IPS-18c (cell line): Measurements from ENCODE around the gene SH3BGRL.
"Not testable (repeated sequence)": the region's sequence is repeated elsewhere in the genome, so short reads cannot be mapped to it uniquely, and the experiment has no call there.

Experiments used
- H3K4me3 ChIP-seq: 2 replicates; pipeline ENCODE4 v1.7.0; 2013; ENCODE audit warnings: low read depth, mild to moderate bottlenecking, low read length, moderate library complexity; ENCODE audit not compliant: insufficient read depth
- H3K9me3 ChIP-seq: one replicate; pipeline ENCODE4 v1.6.1; 2013; ENCODE audit warnings: mild to moderate bottlenecking, low read length, moderate library complexity; ENCODE audit not compliant: control insufficient read depth, insufficient read depth

The SH3BGRL gene

DNA sequence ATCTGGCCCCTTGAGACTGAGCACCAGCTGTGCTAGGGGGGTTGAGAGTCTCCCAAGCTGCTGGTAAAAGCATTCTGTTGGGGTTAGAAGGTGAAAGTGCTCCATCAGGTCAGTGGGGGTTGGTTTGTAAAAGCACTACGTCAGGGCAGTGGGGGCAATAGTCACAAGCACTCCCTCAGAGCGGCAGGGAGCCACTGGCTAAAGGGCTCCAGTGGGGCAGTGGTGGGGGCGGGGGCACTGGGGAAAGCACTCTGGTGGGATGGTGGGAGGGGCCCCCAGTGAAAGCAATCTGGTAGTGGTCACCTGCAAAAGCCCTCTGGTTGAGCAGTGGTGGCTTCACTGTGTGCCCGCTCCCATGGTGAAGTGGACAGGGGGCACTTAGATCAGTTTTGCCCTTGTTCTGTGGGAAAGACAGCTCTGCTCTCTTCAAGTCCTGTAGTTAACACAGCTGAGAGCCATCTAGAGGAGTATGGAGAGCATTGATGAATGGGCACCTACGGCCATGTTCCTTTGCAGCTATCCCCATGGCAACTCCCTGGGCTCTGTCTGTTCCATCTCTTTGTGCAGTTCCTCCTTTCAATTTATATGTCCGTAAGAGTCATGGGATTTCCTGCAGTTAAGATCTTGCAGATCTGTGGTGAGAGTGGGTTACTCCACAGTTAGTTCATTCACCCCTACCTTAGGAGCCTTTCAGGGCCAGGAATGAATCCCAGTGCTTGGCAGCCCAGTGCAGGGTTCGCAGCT is 106.4 kb downstream of the SH3BGRL start:
- H3K9me3 ChIP-seq = peaks cover 2% of the 10 kb centered on the region
- H3K4me3 ChIP-seq = no peak overlapping the region

DNA sequence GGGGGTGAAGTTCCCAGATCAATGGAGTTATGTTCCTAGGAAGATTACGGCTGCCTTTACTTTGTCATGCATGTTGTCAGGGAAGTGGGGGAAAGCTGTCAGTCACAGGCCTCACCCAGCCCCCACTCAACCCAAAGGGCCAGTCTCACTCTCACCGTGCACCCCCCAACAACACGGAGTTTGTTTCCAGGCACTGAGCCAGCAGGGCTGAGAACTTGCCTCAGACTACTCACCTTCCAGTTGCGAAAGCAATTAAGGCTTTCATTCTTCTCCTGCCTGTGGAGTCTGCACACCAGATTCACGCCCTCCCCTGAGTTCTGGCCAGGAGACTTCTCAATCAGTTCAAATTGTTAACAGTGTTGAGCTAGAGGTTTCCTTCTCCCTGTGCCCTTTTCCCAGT is 114.3 kb downstream of the SH3BGRL start:
- Histone ChIP-seq H3K9me3 (no peaks in the 10 kb centered on the region), H3K4me3 (no peak overlapping the region)

DNA sequence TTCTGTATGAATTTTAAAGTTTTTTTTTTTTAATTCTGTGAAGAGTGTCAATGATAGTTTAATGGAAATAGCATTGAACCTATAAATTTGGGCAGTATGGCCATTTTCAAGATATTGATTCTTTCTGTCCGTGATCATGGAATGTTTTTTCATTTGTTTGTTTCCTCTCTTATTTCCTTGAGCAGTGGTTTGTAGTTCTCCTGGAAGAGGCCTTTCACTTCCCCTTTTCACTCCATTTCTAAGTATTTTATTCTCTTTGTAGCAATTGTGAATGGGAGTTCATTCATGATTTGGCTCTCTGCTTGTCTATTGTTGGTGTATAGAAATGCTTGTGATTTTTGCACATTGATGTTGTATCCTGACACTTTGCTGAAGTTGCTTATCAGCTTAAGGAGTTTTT is 129.8 kb downstream of the SH3BGRL start:
- H3K4me3 ChIP-seq, H3K9me3 ChIP-seq: not testable (repeated sequence)

- peaks cover 7% of the 10 kb centered on the region for H3K9me3 ChIP-seq
- no peak overlapping the region for H3K4me3 ChIP-seq
Observed at GRCh38 chrX:81336455-81337152, 134.7 kb downstream of the SH3BGRL start.

DNA sequence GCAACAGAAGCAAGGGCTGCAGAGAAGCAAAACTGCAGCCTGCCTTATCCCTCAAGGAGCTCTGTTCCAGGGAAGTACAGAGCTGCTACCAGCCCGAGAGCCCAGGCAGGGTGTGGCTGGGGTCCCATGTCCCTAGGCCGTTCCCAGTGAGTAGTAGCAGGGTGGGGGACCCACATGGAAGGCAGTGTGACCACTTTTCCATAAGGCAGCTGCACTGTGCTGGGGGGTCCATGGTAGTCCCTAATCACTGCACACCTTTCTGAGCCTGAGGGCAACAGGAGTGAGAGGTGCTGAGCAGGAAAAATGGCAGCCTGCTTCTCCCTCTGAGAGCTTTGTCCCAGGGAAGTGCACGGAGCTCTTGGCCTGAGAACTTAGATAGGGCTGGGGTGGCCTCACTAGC is 135.9 kb downstream of the SH3BGRL start:
- H3K4me3 ChIP-seq = no peak overlapping the region

GRCh38 chrX:81338924-81339323 is 137.0 kb downstream of the SH3BGRL start:
- peaks cover 7% of the 10 kb centered on the region for H3K9me3 ChIP-seq
- H3K4me3 ChIP-seq = no peak overlapping the region

More for the DNA sequence above, 135.9 kb downstream of the SH3BGRL start:
- peaks cover 7% of the 10 kb centered on the region for H3K9me3 ChIP-seq

- not testable (repeated sequence) for H3K9me3 ChIP-seq
Observed at GRCh38 chrX:81345296-81345695, 143.4 kb downstream of the SH3BGRL start.

More at GRCh38 chrX:81345296-81345695, 143.4 kb downstream of the SH3BGRL start:
- not testable (repeated sequence) for H3K4me3 ChIP-seq
